Eye (tissue), 1 donor: ENCODE results near the gene PHTF1.

Experiments
- DNase-seq: peaks from one replicate; pipeline ENCODE4 v3.0.0-alpha.2; 2015

The PHTF1 gene

GRCh38 chr1:113714606-113715269 lies 44.5 kb downstream of the PHTF1 start:
- no peak for DNase-seq

GRCh38 chr1:113701429-113701828 lies 57.9 kb downstream of the PHTF1 start:
- DNase-seq: no peak

GRCh38 chr1:113694910-113695309 lies 64.4 kb downstream of the PHTF1 start:
- no peak for DNase-seq

- no peak for DNase-seq
These were observed 66.4 kb downstream of the PHTF1 start for GRCh38 chr1:113692824-113693431.

GRCh38 chr1:113692342-113692741 lies 66.9 kb downstream of the PHTF1 start:
- no peak for DNase-seq

GRCh38 chr1:113691184-113691583 lies 68.1 kb downstream of the PHTF1 start:
- no peak for DNase-seq

- peak; percentile 18 for DNase-seq
These were observed 72.2 kb downstream of the PHTF1 start for GRCh38 chr1:113686891-113687618.

- no peak for DNase-seq
These were observed 75.1 kb downstream of the PHTF1 start for GRCh38 chr1:113684153-113684541.

GRCh38 chr1:113683384-113684152 lies 75.7 kb downstream of the PHTF1 start:
- no peak for DNase-seq

GRCh38 chr1:113681596-113682337 lies 77.5 kb downstream of the PHTF1 start:
- no peak for DNase-seq

- DNase-seq: no peak
These were observed 81.2 kb downstream of the PHTF1 start for GRCh38 chr1:113678159-113678469.

- DNase-seq: peak; percentile 73
These were observed 81.8 kb downstream of the PHTF1 start for GRCh38 chr1:113677250-113678158.

GRCh38 chr1:113676524-113676923 lies 82.8 kb downstream of the PHTF1 start:
- no peak for DNase-seq

GRCh38 chr1:113675302-113675701 lies 84.0 kb downstream of the PHTF1 start:
- DNase-seq: no peak

- no peak for DNase-seq
These were observed 84.7 kb downstream of the PHTF1 start for GRCh38 chr1:113674591-113674990.

GRCh38 chr1:113672491-113672890 lies 86.8 kb downstream of the PHTF1 start:
- DNase-seq: no peak

- DNase-seq: no peak
These were observed 88.6 kb downstream of the PHTF1 start for GRCh38 chr1:113670650-113671049.

- DNase-seq: no peak
These were observed 89.3 kb downstream of the PHTF1 start for GRCh38 chr1:113669988-113670387.

GRCh38 chr1:113666126-113666525 lies 93.2 kb downstream of the PHTF1 start:
- DNase-seq: no peak

GRCh38 chr1:113665071-113665470 lies 94.2 kb downstream of the PHTF1 start:
- DNase-seq: no peak

GRCh38 chr1:113663165-113663951 lies 95.9 kb downstream of the PHTF1 start:
- no peak for DNase-seq
